ENCODE data around the gene PHETA2. TPM values are rescaled to one million over a fixed set of nuclear protein-coding genes. Genes with fewer than 3 reads are reported as not detected.
"Not testable (repeated sequence)": the region's sequence is repeated elsewhere in the genome, so short reads cannot be mapped to it uniquely, and the experiment has no call there.

PHETA2 gene
- total and polyA plus RNA-seq, 2 donors (not counting 3 experiments of a cell fraction or from before 2014, with no cell fraction given) = 25.4 to 29.9 TPM

- Histone ChIP-seq H3K9ac (replicated peaks; ENCODE audit: extremely low read depth, insufficient read depth, low read length) (no peak overlapping the region), H3K79me2 (ENCODE audit: control insufficient read depth, insufficient read depth, low read length) (no peaks in the 10 kb centered on the region), H3K4me2 (ENCODE audit: insufficient read depth, low read length) (no peak overlapping the region), H3K9me3 (replicated peaks; ENCODE audit: control insufficient read depth, insufficient read depth, low read length) (peaks cover 2% of the 10 kb centered on the region), H3K9me1 (replicated peaks; ENCODE audit: control insufficient read depth, extremely low read depth, insufficient read depth, low read length) (no peaks in the 10 kb centered on the region), H3K4me3 (replicated peaks in 1 of 3; ENCODE audit: insufficient read depth in 1 of 3, low read depth in 1 of 3, low read length in 3 of 3) (no peak overlapping the region), H3K4me1 (ENCODE audit: control insufficient read depth, extremely low read depth, insufficient read depth, low read length) (no peaks in the 10 kb centered on the region), H2AFZ (ENCODE audit: low read depth, low read length) (no peak overlapping the region), H4K20me1 (replicated peaks; ENCODE audit: control insufficient read depth, extremely low read depth, insufficient read depth, low read length) (no peaks in the 10 kb centered on the region), H3K27ac (ENCODE audit: insufficient read depth, low read depth, low read length) (no peak overlapping the region), H3K36me3 (ENCODE audit: control insufficient read depth in 2 of 2, extremely low read depth in 1 of 2, insufficient read depth in 2 of 2, low read length in 2 of 2) (no peaks in the 10 kb centered on the region), H3K27me3 (ENCODE audit: control insufficient read depth in 2 of 2, insufficient read depth in 2 of 2, low read length in 2 of 2) (no peaks in the 10 kb centered on the region)
- FAIRE-seq = no peak
- intact Hi-C loops (cut with micrococcal nuclease) = no loop called here
- no peak for DNase-seq (ENCODE audit: low read depth, low spot score)
- ChIA-PET POLR2A (no interaction called here), CTCF (no interaction called here)
- no TSS peak for BruUV-seq (replicated peaks)
- TF ChIP-seq FOS (IDR thresholded peaks at IDR 0.05; ENCODE audit: borderline replicate concordance, insufficient read depth, low read length) (no peak), MAX (IDR thresholded peaks at IDR 0.05; ENCODE audit: insufficient read depth, insufficient read length) (no peak), POLR2A (IDR thresholded peaks at IDR 0.05; ENCODE audit: low read depth, low read length) (no peak), EZH2 (IDR thresholded peaks at IDR 0.05; ENCODE audit: borderline replicate concordance, low read depth, low read length, severe bottlenecking) (no peak), JUN (IDR thresholded peaks at IDR 0.05; ENCODE audit: borderline replicate concordance, insufficient read depth, insufficient read length, low read depth) (no peak), MYC (IDR thresholded peaks at IDR 0.05; ENCODE audit: low read depth, low read length) (no peak), CTCF (IDR thresholded peaks at IDR 0.05; ENCODE audit: extremely low read depth in 1 of 2, insufficient read depth in 1 of 2, low read depth in 1 of 2, low read length in 2 of 2) (no peak), GATA2 (IDR thresholded peaks at IDR 0.05; ENCODE audit: insufficient read depth, insufficient read length, low read depth, low read length) (no peak), POLR2AphosphoS5 (IDR thresholded peaks at IDR 0.05; ENCODE audit: insufficient read depth, low read depth, low read length) (no peak)
- dilution Hi-C loops (cut with MboI; ENCODE audit: extremely low pct_ligation_motif_present, low sequenced_read_pairs) = no loop called here
Measured at GRCh38 chr22:42101199-42101598, 27.2 kb downstream of the PHETA2 start.

GRCh38 chr22:42104332-42104860 lies 30.3 kb downstream of the PHETA2 start:
- H3K4me1 ChIP-seq (ENCODE audit: control insufficient read depth, extremely low read depth, insufficient read depth, low read length); POLR2A ChIA-PET; H3K4me3 ChIP-seq (replicated peaks in 1 of 3; ENCODE audit: insufficient read depth in 1 of 3, low read depth in 1 of 3, low read length in 3 of 3); intact Hi-C loops (cut with micrococcal nuclease); H3K9me1 ChIP-seq (replicated peaks; ENCODE audit: control insufficient read depth, extremely low read depth, insufficient read depth, low read length); H3K79me2 ChIP-seq (ENCODE audit: control insufficient read depth, insufficient read depth, low read length); H3K27me3 ChIP-seq (ENCODE audit: control insufficient read depth in 2 of 2, insufficient read depth in 2 of 2, low read length in 2 of 2); dilution Hi-C loops (cut with MboI; ENCODE audit: extremely low pct_ligation_motif_present, low sequenced_read_pairs); H2AFZ ChIP-seq (ENCODE audit: low read depth, low read length); BruUV-seq (replicated peaks); H4K20me1 ChIP-seq (replicated peaks; ENCODE audit: control insufficient read depth, extremely low read depth, insufficient read depth, low read length); H3K9ac ChIP-seq (replicated peaks; ENCODE audit: extremely low read depth, insufficient read depth, low read length); H3K4me2 ChIP-seq (ENCODE audit: insufficient read depth, low read length); DNase-seq (ENCODE audit: low read depth, low spot score); FAIRE-seq; H3K27ac ChIP-seq (ENCODE audit: insufficient read depth, low read depth, low read length); H3K36me3 ChIP-seq (ENCODE audit: control insufficient read depth in 2 of 2, extremely low read depth in 1 of 2, insufficient read depth in 2 of 2, low read length in 2 of 2); H3K9me3 ChIP-seq (replicated peaks; ENCODE audit: control insufficient read depth, insufficient read depth, low read length); CTCF ChIA-PET: not testable (repeated sequence)

All from endothelial cell of umbilical vein (primary cell).